Uterus (tissue), 2 donors: ENCODE measurements around the gene NOS1AP.

Experiments
- POLR2A ChIP-seq, 2 donors: fragments of 450-650 bp; IDR thresholded peaks; one replicate each; pipeline ENCODE4 v1.6.1; 2016; ENCODE audit warnings: antibody characterized with exemption in 2 of 2, mild to moderate bottlenecking in 1 of 2, moderate library complexity in 1 of 2
- TF ChIP-seq, protein P1 (sequence below), 4 experiments: fragments of 200-600 bp in 2 of 4; fragments of 450-650 bp in 2 of 4; sonication (generic) in 2 of 4; IDR thresholded peaks; one replicate each; pipeline ENCODE4 v1.5.1; 2016 to 2019; ENCODE audit warnings: antibody characterized with exemption in 4 of 4, mild to moderate bottlenecking in 2 of 4, moderate library complexity in 1 of 4

DNA sequence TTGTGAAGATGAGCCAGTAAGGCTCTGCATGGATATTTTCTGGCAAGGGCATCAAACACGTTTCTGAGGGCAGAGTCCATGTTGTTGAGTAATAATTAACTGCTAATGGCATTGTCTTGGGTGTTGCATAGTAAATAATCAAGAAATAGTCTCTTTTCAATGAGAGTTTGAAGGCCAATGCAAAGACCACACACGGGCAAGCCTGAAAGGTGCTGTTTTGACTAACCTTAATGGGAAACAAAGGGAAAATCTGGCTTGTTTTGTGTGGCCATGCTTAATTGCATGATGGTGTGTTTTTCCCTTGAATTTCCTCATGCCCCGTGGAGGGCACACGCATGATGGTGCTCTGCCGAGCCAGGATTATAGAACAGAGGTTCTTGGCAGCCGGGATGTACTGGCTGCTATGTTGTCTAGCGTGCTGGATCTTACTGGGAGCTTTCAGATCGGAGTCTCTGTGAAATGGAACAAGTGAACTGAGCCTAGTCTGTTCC is 127.6 kb downstream of the NOS1AP start:
- TF ChIP-seq, protein P1, sequence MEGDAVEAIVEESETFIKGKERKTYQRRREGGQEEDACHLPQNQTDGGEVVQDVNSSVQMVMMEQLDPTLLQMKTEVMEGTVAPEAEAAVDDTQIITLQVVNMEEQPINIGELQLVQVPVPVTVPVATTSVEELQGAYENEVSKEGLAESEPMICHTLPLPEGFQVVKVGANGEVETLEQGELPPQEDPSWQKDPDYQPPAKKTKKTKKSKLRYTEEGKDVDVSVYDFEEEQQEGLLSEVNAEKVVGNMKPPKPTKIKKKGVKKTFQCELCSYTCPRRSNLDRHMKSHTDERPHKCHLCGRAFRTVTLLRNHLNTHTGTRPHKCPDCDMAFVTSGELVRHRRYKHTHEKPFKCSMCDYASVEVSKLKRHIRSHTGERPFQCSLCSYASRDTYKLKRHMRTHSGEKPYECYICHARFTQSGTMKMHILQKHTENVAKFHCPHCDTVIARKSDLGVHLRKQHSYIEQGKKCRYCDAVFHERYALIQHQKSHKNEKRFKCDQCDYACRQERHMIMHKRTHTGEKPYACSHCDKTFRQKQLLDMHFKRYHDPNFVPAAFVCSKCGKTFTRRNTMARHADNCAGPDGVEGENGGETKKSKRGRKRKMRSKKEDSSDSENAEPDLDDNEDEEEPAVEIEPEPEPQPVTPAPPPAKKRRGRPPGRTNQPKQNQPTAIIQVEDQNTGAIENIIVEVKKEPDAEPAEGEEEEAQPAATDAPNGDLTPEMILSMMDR (IDR thresholded peaks at IDR 0.05), result no peak
- no peak for TF ChIP-seq POLR2A (IDR thresholded peaks at IDR 0.05)
